Neural progenitor cell (in vitro differentiated cells): ENCODE results near the gene ITGA4.

Experiments used
- EZH2 ChIP-seq: fragments of 200-600 bp; sonication (generic); IDR thresholded peaks from 2 replicates; pipeline ENCODE4 v1.6.1; 2017; ENCODE audit warnings: antibody characterized with exemption, mild to moderate bottlenecking, moderate library complexity
- TF ChIP-seq, protein P1 (sequence below): fragments of 200-600 bp; sonication (generic); IDR thresholded peaks from 2 replicates; pipeline ENCODE4 v1.5.1; 2017; ENCODE audit warnings: antibody characterized with exemption, mild to moderate bottlenecking

GRCh38 chr2:181546086-181546485 lies 88.9 kb downstream of the ITGA4 start:
- TF ChIP-seq, protein P1, sequence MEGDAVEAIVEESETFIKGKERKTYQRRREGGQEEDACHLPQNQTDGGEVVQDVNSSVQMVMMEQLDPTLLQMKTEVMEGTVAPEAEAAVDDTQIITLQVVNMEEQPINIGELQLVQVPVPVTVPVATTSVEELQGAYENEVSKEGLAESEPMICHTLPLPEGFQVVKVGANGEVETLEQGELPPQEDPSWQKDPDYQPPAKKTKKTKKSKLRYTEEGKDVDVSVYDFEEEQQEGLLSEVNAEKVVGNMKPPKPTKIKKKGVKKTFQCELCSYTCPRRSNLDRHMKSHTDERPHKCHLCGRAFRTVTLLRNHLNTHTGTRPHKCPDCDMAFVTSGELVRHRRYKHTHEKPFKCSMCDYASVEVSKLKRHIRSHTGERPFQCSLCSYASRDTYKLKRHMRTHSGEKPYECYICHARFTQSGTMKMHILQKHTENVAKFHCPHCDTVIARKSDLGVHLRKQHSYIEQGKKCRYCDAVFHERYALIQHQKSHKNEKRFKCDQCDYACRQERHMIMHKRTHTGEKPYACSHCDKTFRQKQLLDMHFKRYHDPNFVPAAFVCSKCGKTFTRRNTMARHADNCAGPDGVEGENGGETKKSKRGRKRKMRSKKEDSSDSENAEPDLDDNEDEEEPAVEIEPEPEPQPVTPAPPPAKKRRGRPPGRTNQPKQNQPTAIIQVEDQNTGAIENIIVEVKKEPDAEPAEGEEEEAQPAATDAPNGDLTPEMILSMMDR, result no peak
- TF ChIP-seq EZH2, result no peak
